ENCODE measurements around the gene CLSTN2.

DNA sequence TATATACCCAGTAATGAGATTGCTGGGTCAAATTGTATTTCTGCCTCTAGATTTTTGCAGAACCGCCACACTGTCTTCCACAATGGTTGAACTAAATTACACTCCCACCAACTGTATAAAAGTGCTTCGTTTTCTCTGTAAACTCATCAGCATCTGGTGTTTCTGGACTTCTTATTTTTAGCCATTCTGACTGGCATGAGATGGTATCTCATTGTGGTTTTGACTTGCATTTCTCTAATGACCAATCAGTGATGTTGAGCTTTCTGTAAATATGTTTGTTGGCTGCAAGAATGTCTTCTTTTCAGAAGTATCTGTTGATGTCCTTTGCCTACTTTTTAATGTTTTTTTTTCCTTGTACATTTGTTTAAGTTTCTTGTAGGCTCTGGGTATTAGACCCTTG lies 560.0 kb downstream of the CLSTN2 start:
- no peak for TF ChIP-seq SPI1 (IDR thresholded peaks at IDR 0.05; ENCODE audit: low read depth, low read length)
- no peak for TF ChIP-seq POLR2A (IDR thresholded peaks at IDR 0.05; ENCODE audit: low read depth, low read length)
- TF ChIP-seq TAF1 (IDR thresholded peaks at IDR 0.05; ENCODE audit: low read depth, low read length), result no peak
- no peak for TF ChIP-seq POLR2AphosphoS5 (IDR thresholded peaks at IDR 0.05; ENCODE audit: low read depth, low read length)
- no peak for TF ChIP-seq PAX5 (IDR thresholded peaks at IDR 0.05; ENCODE audit: insufficient read depth, low read length, severe bottlenecking)
- TF ChIP-seq POU2F2 (IDR thresholded peaks at IDR 0.05; ENCODE audit: low read depth, low read length), result no peak
